Stimulated activated CD8-positive, alpha-beta memory T cell treated with anti-CD3 and anti-CD28 coated beads, Interleukin-2, amount 100 ng/mL, for 48 hours (primary cell): ENCODE data around the gene MRM2.

Experiments
- DNase-seq, 2 donors: peaks; one replicate each; pipeline ENCODE4 v3.0.0-alpha.2; 2020; ENCODE audit warnings: low read depth in 2 of 2

The MRM2 gene

GRCh38 chr7:2222516-2222915 is 19.5 kb downstream of the MRM2 start:
- DNase-seq: no peak

GRCh38 chr7:2220954-2221353 is 21.1 kb downstream of the MRM2 start:
- DNase-seq: no peak

GRCh38 chr7:2220506-2220905 is 21.5 kb downstream of the MRM2 start:
- DNase-seq: no peak

GRCh38 chr7:2220030-2220429 is 22.0 kb downstream of the MRM2 start:
- no peak for DNase-seq

- DNase-seq: no peak
Measured at GRCh38 chr7:2219606-2220005, 22.4 kb downstream of the MRM2 start.

GRCh38 chr7:2219136-2219535 is 22.9 kb downstream of the MRM2 start:
- no peak for DNase-seq

- no peak for DNase-seq
Measured at GRCh38 chr7:2218444-2218785, 23.6 kb downstream of the MRM2 start.

GRCh38 chr7:2217716-2218443 is 24.1 kb downstream of the MRM2 start:
- DNase-seq: no peak

GRCh38 chr7:2217206-2217605 is 24.8 kb downstream of the MRM2 start:
- DNase-seq: no peak

GRCh38 chr7:2215851-2216250 is 26.2 kb downstream of the MRM2 start:
- DNase-seq: no peak

GRCh38 chr7:2214636-2215035 is 27.4 kb downstream of the MRM2 start:
- DNase-seq: no peak

GRCh38 chr7:2213551-2214215 is 28.3 kb downstream of the MRM2 start:
- no peak for DNase-seq

- no peak for DNase-seq
Measured at GRCh38 chr7:2212906-2213305, 29.1 kb downstream of the MRM2 start.

- DNase-seq: no peak
Measured at GRCh38 chr7:2211926-2212325, 30.1 kb downstream of the MRM2 start.

- DNase-seq: no peak
Measured at GRCh38 chr7:2211259-2211880, 30.6 kb downstream of the MRM2 start.

GRCh38 chr7:2210551-2211258 is 31.3 kb downstream of the MRM2 start:
- no peak for DNase-seq

GRCh38 chr7:2209961-2210323 is 32.1 kb downstream of the MRM2 start:
- DNase-seq: no peak

- DNase-seq: peak; percentile 35 to 43
Measured at GRCh38 chr7:2209146-2209960, 32.7 kb downstream of the MRM2 start.

- DNase-seq: no peak
Measured at GRCh38 chr7:2208712-2209111, 33.3 kb downstream of the MRM2 start.

- no peak for DNase-seq
Measured at GRCh38 chr7:2205036-2205780, 36.8 kb downstream of the MRM2 start.

- DNase-seq: no peak
Measured at GRCh38 chr7:2204446-2204845, 37.6 kb downstream of the MRM2 start.
